GM18909 (cell line): ENCODE measurements around the gene SUGT1.

Source experiments
- ATAC-seq: cut with Tn5 transposase; IDR thresholded peaks from one replicate; pipeline ENCODE4 v1.9.1; 2021; ENCODE audit warnings: mild to moderate bottlenecking; ENCODE audit not compliant: unreplicated experiment, poor library complexity

The SUGT1 gene

GRCh38 chr13:52726258-52726657 lies 73.6 kb downstream of the SUGT1 start:
- no peak for ATAC-seq

- no peak for ATAC-seq
These were observed 81.5 kb downstream of the SUGT1 start for GRCh38 chr13:52734075-52734623.

- ATAC-seq, result no peak
These were observed 84.3 kb downstream of the SUGT1 start for GRCh38 chr13:52736891-52737290.

- no peak for ATAC-seq
These were observed 84.8 kb downstream of the SUGT1 start for GRCh38 chr13:52737451-52737850.

- ATAC-seq, result no peak
These were observed 85.3 kb downstream of the SUGT1 start for GRCh38 chr13:52737965-52738364.

- ATAC-seq, result peak; percentile 65
These were observed 86.3 kb downstream of the SUGT1 start for GRCh38 chr13:52738719-52739467.

- no peak for ATAC-seq
These were observed 86.9 kb downstream of the SUGT1 start, which contains the start of gene CNMD for GRCh38 chr13:52739468-52740071. Gene CNMD (minus strand): TSS chr13:52739820. CDS start chr13:52739701, 119 bp downstream.

GRCh38 chr13:52743569-52743968 lies 90.9 kb downstream of the SUGT1 start:
- no peak for ATAC-seq

- ATAC-seq, result no peak
These were observed 91.4 kb downstream of the SUGT1 start for GRCh38 chr13:52743988-52744387.

- no peak for ATAC-seq
These were observed 92.3 kb downstream of the SUGT1 start for GRCh38 chr13:52744842-52745375.

GRCh38 chr13:52746141-52746540 lies 93.5 kb downstream of the SUGT1 start:
- no peak for ATAC-seq

GRCh38 chr13:52749419-52749818 lies 96.8 kb downstream of the SUGT1 start:
- no peak for ATAC-seq
